Measurements from ENCODE around the gene RNF10. TPM values are rescaled to one million over a fixed set of nuclear protein-coding genes. Genes with fewer than 3 reads are reported as not detected.

Gene RNF10
- total and polyA plus RNA-seq, 9 of the 15 experiments (the other 6 are each of a cell fraction or from before 2014, with no cell fraction given): 43.0 to 139 (median 80.1) TPM

DNA sequence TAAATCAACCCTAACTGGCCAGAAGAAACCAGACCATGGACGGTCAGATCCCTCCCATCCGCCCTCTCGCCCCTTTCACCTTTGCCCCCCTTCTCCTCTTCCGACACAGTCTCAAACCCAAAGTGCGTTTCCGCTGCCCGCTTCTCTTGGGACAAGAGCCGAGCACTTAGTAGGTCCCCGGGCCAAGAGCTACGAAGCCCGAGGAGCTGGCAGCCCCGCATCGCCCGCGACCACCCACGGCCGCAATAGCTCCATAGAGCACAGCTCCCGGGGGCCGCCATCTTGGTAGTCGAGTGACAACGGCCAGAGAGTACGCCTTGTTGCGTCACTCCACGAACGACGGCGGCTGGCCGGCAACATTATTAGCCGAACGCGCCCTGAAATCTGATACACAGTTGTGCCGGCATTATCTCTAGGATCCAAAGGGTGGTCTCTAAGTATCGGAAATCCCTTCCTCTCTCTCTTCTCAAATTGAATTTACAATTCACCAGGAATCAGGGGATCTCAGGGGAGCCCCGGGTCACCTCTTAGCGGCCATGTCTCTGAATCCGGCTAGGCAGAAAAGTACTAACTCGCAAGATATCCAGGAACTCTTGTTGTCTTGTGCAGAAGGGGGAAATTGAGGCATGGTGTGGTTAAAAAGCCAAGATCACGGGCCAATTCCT, 5.2 kb upstream of the RNF10 start, which contains the start of gene COQ5 (continued):
- TF ChIP-seq, protein P1, sequence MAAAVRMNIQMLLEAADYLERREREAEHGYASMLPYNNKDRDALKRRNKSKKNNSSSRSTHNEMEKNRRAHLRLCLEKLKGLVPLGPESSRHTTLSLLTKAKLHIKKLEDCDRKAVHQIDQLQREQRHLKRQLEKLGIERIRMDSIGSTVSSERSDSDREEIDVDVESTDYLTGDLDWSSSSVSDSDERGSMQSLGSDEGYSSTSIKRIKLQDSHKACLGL (CRISPR knock-in tag; IDR thresholded peaks at IDR 0.05; ENCODE audit: borderline replicate concordance, poor library complexity, severe bottlenecking): no peak
- TF ChIP-seq ARNT (IDR thresholded peaks at IDR 0.05) (peak; percentile 38 to 59; a peak in 1 of 4 replicates), MAZ (CRISPR knock-in tag; conservative IDR thresholded peaks at IDR 0.05 in 1 of 2, IDR thresholded peaks at IDR 0.05 in 1 of 2) (peak; percentile 64 to 68), ZSCAN29 (IDR thresholded peaks at IDR 0.05) (no peak; the same call in 1 of the 2 replicates), ZNF175 (CRISPR knock-in tag; IDR thresholded peaks at IDR 0.05; ENCODE audit: low read depth) (0 out of 2 replicates have a peak, but pooled peaks have one; percentile 55), MTA2 (IDR thresholded peaks at IDR 0.05; ENCODE audit: low read depth) (0 out of 2 replicates have a peak, but pooled peaks have one; percentile 33), NR1H2 (CRISPR knock-in tag; IDR thresholded peaks at IDR 0.05) (no peak), MEF2A (IDR thresholded peaks at IDR 0.05; ENCODE audit: control insufficient read depth, low read depth, low read length) (no peak), HNRNPUL1 (IDR thresholded peaks at IDR 0.05; ENCODE audit: low read length) (no peak), CCNT2 (IDR thresholded peaks at IDR 0.05; ENCODE audit: borderline replicate concordance, extremely low read depth, insufficient read length, low read depth, low read length) (peak; percentile 32), NFATC3 (IDR thresholded peaks at IDR 0.05) (no peak), HDAC2 (IDR thresholded peaks at IDR 0.05) (peak; percentile 67; the same call in 1 of the 2 replicates), GABPA (tag; conservative IDR thresholded peaks at IDR 0.05; ENCODE audit: low read depth) (peak; percentile 27; the same call in 1 of the 2 replicates), TGIF2 (CRISPR knock-in tag; IDR thresholded peaks at IDR 0.05) (no peak), MED1 (CRISPR knock-in tag; IDR thresholded peaks at IDR 0.05; ENCODE audit: borderline replicate concordance) (no peak), ARID1B (IDR thresholded peaks at IDR 0.05) (peak; percentile 60; the same call in 1 of the 2 replicates), ZNF384 (IDR thresholded peaks at IDR 0.05; ENCODE audit: low read depth, low read length) (peak; percentile 3; the same call in 1 of the 2 replicates), ZNF444 (CRISPR knock-in tag; IDR thresholded peaks at IDR 0.05) (no peak), ZC3H8 (IDR thresholded peaks at IDR 0.05) (no peak), ZNF785 (CRISPR knock-in tag; IDR thresholded peaks at IDR 0.05) (no peak), SMARCE1 (IDR thresholded peaks at IDR 0.05) (peak; percentile 47; the same call in 1 of the 2 replicates)
- TF ChIP-seq, protein P2, sequence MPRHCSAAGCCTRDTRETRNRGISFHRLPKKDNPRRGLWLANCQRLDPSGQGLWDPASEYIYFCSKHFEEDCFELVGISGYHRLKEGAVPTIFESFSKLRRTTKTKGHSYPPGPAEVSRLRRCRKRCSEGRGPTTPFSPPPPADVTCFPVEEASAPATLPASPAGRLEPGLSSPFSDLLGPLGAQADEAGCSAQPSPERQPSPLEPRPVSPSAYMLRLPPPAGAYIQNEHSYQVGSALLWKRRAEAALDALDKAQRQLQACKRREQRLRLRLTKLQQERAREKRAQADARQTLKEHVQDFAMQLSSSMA (CRISPR knock-in tag; IDR thresholded peaks at IDR 0.05): no peak
- TF ChIP-seq, protein P3, sequence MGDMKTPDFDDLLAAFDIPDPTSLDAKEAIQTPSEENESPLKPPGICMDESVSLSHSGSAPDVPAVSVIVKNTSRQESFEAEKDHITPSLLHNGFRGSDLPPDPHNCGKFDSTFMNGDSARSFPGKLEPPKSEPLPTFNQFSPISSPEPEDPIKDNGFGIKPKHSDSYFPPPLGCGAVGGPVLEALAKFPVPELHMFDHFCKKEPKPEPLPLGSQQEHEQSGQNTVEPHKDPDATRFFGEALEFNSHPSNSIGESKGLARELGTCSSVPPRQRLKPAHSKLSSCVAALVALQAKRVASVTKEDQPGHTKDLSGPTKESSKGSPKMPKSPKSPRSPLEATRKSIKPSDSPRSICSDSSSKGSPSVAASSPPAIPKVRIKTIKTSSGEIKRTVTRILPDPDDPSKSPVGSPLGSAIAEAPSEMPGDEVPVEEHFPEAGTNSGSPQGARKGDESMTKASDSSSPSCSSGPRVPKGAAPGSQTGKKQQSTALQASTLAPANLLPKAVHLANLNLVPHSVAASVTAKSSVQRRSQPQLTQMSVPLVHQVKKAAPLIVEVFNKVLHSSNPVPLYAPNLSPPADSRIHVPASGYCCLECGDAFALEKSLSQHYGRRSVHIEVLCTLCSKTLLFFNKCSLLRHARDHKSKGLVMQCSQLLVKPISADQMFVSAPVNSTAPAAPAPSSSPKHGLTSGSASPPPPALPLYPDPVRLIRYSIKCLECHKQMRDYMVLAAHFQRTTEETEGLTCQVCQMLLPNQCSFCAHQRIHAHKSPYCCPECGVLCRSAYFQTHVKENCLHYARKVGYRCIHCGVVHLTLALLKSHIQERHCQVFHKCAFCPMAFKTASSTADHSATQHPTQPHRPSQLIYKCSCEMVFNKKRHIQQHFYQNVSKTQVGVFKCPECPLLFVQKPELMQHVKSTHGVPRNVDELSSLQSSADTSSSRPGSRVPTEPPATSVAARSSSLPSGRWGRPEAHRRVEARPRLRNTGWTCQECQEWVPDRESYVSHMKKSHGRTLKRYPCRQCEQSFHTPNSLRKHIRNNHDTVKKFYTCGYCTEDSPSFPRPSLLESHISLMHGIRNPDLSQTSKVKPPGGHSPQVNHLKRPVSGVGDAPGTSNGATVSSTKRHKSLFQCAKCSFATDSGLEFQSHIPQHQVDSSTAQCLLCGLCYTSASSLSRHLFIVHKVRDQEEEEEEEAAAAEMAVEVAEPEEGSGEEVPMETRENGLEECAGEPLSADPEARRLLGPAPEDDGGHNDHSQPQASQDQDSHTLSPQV (IDR thresholded peaks at IDR 0.05): peak; percentile 56
- TF ChIP-seq, protein P4, sequence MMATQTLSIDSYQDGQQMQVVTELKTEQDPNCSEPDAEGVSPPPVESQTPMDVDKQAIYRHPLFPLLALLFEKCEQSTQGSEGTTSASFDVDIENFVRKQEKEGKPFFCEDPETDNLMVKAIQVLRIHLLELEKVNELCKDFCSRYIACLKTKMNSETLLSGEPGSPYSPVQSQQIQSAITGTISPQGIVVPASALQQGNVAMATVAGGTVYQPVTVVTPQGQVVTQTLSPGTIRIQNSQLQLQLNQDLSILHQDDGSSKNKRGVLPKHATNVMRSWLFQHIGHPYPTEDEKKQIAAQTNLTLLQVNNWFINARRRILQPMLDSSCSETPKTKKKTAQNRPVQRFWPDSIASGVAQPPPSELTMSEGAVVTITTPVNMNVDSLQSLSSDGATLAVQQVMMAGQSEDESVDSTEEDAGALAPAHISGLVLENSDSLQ (IDR thresholded peaks at IDR 0.05): peak; percentile 74

All from K562 (cell line).